Fibroblast of villous mesenchyme (primary cell): ENCODE results near the gene ACSBG1. TPM values are rescaled to one million over a fixed set of nuclear protein-coding genes. Genes with fewer than 3 reads are reported as not detected.

Experiments used
- DNase-seq: peaks from one replicate; pipeline ENCODE4 v3.0.0-alpha.2; 2010; ENCODE audit warnings: low read depth
- H3K4me3 ChIP-seq: 2 replicates; pipeline ENCODE4 v1.5.1; 2011; ENCODE audit warnings: low read depth, mild to moderate bottlenecking, low read length
- total RNA-seq: library from RNA; depleted of rRNA; stranded (reverse); fragments of >200 nt; gene quantifications from 2 replicates; pipeline ENCODE4 v1.2.3, GENCODE V29; 2012
- TF ChIP-seq, protein P1 (sequence below): IDR thresholded peaks from 2 replicates; pipeline ENCODE4 v1.5.1; 2012; ENCODE audit warnings: low read depth, mild to moderate bottlenecking, low read length; ENCODE audit not compliant: insufficient read depth

The ACSBG1 gene
- total RNA-seq, 1 donor = under 0.01 TPM

DNA sequence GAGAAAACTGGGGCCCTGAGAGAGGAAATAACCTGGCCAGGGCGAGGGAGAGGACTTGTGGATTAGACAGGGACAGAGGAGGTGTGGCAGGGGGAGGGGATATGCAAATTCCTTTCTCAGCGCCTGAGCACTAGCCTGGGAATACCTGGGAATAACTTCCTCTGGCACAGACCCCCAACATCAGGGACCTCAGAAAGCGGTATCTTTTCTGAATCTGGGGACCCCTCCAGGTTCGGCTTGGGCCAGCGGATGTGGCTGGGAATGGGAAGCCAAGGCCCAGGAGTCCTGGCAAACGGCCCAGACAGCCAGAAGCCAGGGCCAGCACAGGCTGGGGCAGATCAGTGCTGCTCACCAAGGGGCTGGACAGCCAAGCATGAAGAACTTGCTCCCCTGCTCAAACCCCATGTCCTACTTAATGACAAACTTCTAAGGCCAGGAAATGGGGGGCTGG lies 9.2 kb upstream of the ACSBG1 start:
- DNase-seq = peak; percentile 11
- H3K4me3 ChIP-seq = no peak overlapping the region
- TF ChIP-seq, protein P1, sequence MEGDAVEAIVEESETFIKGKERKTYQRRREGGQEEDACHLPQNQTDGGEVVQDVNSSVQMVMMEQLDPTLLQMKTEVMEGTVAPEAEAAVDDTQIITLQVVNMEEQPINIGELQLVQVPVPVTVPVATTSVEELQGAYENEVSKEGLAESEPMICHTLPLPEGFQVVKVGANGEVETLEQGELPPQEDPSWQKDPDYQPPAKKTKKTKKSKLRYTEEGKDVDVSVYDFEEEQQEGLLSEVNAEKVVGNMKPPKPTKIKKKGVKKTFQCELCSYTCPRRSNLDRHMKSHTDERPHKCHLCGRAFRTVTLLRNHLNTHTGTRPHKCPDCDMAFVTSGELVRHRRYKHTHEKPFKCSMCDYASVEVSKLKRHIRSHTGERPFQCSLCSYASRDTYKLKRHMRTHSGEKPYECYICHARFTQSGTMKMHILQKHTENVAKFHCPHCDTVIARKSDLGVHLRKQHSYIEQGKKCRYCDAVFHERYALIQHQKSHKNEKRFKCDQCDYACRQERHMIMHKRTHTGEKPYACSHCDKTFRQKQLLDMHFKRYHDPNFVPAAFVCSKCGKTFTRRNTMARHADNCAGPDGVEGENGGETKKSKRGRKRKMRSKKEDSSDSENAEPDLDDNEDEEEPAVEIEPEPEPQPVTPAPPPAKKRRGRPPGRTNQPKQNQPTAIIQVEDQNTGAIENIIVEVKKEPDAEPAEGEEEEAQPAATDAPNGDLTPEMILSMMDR = no peak

DNA sequence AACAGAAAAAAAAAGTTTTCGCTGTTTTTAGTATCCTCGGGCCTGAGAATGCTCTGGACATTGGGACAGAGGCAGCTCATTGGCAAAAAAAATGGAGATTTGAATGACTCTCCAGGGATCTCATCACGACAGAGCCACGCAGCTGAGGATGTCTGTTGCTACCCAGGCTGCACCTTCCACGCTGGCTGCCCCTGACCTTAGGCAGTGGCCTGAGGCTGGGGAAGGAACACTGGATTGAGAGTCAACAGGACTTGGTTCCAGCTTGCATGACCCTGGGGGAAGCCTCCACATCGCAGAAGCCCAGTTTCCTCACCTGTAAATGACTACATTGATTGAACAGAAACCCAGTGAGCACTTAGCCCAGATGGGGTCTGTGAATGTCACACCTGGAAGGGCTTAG lies 8.7 kb upstream of the ACSBG1 start:
- H3K4me3 ChIP-seq = no peak overlapping the region
- TF ChIP-seq, protein P1 = no peak
- no peak for DNase-seq

DNA sequence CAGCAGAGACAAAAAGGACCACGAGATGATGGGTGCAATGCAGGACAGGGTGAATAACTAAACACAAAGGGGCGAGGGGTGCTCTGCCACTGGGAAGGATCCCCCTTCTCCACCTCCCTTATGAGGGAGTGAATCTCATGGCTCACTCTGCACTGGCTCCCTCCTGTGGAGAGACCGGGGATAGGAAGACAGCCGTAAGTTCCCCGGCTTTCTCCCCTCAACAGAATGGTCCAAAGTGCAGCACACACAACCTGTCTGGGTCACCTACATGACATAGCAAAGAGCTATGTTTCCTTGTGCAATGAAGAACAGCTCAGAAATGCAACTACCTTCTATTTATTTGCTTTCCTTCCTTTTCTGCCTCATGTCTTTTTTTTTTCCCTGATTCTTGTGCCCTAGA lies 7.8 kb upstream of the ACSBG1 start:
- DNase-seq = no peak
- no peak overlapping the region for H3K4me3 ChIP-seq
- TF ChIP-seq, protein P1 = peak; percentile 56

DNA sequence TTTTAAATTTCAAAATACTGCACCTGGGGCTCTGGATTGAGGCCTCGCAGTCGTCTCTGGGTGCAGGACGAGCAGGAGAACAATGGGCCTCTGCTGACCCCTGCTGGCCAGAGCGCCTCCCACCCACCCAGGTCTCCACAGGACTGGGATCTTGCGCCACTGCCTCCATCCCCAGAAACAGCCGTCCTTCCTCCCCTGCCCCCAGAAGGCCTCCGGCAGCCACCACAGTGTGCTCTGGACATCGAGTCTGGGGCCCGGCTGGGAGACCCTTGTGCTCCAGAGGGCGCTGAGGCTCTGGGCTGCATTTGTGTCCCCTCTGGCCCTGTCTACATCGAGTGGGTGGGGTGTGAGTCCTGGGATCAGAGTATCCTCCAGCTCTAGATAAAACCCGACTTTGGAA lies 6.7 kb upstream of the ACSBG1 start:
- peak; percentile 75 for DNase-seq
- TF ChIP-seq, protein P1 = peak; percentile 91
- H3K4me3 ChIP-seq = no peak overlapping the region

DNA sequence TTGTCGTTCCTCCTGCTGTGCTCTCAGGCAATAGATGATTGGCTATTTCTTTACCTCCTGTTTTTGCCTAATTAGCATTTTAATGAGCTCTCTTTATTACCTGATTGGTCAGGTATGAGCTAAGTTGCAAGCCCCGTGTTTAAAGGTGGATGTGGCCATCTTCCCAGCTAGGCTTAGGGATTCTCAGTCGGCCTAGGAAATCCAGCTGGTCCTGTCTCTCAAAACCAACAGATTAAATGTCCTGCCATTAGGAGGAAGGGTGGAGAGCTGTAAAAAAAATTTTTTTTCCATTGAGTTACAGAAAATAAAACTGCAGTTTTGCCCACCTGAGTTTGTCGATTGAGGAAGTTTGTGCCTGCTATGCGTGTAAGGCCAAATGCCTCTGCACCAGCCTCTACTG lies 5.4 kb upstream of the ACSBG1 start:
- H3K4me3 ChIP-seq = no peak overlapping the region
- no peak for DNase-seq
- TF ChIP-seq, protein P1 = no peak

DNA sequence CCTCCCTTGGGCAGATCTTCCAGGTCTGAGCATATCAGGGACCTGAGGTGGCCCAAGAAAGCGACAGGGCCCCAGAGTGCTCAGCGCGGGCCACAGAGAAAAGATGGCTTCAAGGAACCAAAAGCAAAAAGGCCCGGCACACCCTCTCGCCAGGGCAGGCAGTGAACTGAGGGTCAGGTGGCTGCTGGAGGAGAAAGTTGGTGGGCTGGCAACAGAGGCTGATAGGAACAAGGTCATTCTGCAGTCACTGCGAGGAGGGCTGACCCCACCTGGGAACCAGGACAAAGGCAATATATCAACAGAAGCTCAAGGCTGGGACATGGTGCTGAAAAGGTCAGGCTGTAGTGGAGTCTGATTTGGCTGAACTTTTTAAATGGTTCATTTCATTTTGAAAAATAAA lies 2.8 kb upstream of the ACSBG1 start:
- H3K4me3 ChIP-seq = no peak overlapping the region
- no peak for DNase-seq
- TF ChIP-seq, protein P1 = no peak

DNA sequence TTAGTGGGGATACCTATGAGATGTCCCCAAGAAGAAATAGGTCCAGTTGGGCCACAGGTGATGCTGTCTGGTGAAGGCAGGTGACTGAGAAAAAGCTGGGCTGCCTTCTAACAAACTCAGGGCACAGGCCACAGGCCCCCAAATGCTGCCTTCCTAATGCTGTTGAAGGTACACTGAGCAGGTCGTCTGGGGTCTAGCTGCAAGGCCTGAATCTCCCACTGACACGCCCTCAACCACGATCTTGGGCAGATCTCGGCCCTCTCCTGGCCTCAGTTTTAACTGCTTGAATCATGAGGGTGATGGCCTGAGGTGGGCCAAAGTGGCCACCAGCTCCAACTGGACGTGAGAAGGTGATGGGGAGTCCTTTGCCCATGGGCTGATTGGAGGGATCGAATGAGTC lies 2.1 kb upstream of the ACSBG1 start:
- DNase-seq = no peak
- TF ChIP-seq, protein P1 = no peak
- no peak overlapping the region for H3K4me3 ChIP-seq
